IPS DF 6.9 (cell line): ENCODE measurements around the gene FIZ1.

ENCODE experiments used
- DNase-seq: peaks from one replicate; pipeline ENCODE4 v3.0.0-alpha.2; 2013; ENCODE audit warnings: low read depth, low spot score
- H3K27ac ChIP-seq: one replicate; pipeline ENCODE4 v1.5.1; 2013; ENCODE audit warnings: low read length, control low read depth
- H3K27me3 ChIP-seq: 2 replicates; pipeline ENCODE4 v1.6.1; 2013; ENCODE audit warnings: mild to moderate bottlenecking, low read length; ENCODE audit not compliant: control insufficient read depth, insufficient read depth
- H3K36me3 ChIP-seq: 2 replicates; pipeline ENCODE4 v1.6.1; 2013; ENCODE audit warnings: low read length; ENCODE audit not compliant: control insufficient read depth, insufficient read depth
- H3K4me1 ChIP-seq: 2 replicates; pipeline ENCODE4 v1.6.1; 2013; ENCODE audit warnings: low read length; ENCODE audit not compliant: control insufficient read depth, insufficient read depth
- H3K4me3 ChIP-seq: 2 replicates; pipeline ENCODE4 v1.5.1; 2013; ENCODE audit warnings: mild to moderate bottlenecking, low read length
- H3K9me3 ChIP-seq: 2 replicates; pipeline ENCODE4 v1.6.1; 2013; ENCODE audit warnings: low read length, inconsistent platforms; ENCODE audit not compliant: control insufficient read depth, insufficient read depth
- WGBS: extraction: QIAGEN DNeasy Blood & Tissue Kit; methylation state at CpG from one replicate; pipeline ENCODE4 v1.1.7; 2013; ENCODE audit warnings: mixed read lengths, missing lambda C conversion rate; ENCODE audit not compliant: insufficient read length, insufficient coverage; 5-methylcytosine and 5-hydroxymethylcytosine counted together

Gene FIZ1

GRCh38 chr19:55550321-55550650, 49.0 kb downstream of the FIZ1 start:
- Histone ChIP-seq H3K4me3 (peak overlapping the region; percentile 22; the same call in 1 of the 2 replicates), H3K36me3 (no peaks in the 10 kb centered on the region), H3K27ac (no peak overlapping the region), H3K4me1 (0 out of 2 replicates have a peak, but pooled peaks cover 2% of the 10 kb centered on the region), H3K9me3 (no peaks in the 10 kb centered on the region), H3K27me3 (no peaks in the 10 kb centered on the region)
- WGBS: no CpG with 5 or more reads among the region's 7 CpGs
- DNase-seq: no peak

GRCh38 chr19:55549500-55550320, 49.6 kb downstream of the FIZ1 start:
- H3K4me3 ChIP-seq: peak overlapping the region; percentile 22; the same call in 1 of the 2 replicates
- no peak for DNase-seq
- no CpG with 5 or more reads among the region's 36 CpGs for whole genome bisulfite sequencing
- H3K4me1 ChIP-seq: 0 out of 2 replicates have a peak, but pooled peaks cover 2% of the 10 kb centered on the region
- no peaks in the 10 kb centered on the region for H3K9me3 ChIP-seq
- H3K27me3 ChIP-seq: no peaks in the 10 kb centered on the region
- H3K27ac ChIP-seq: no peak overlapping the region
- H3K36me3 ChIP-seq: no peaks in the 10 kb centered on the region; the same call in 1 of the 2 replicates

- H3K9me3 ChIP-seq: no peaks in the 10 kb centered on the region
- no peak overlapping the region for H3K27ac ChIP-seq
- no CpG with 5 or more reads among the region's 17 CpGs for WGBS
- H3K36me3 ChIP-seq: no peaks in the 10 kb centered on the region; the same call in 1 of the 2 replicates
- DNase-seq: no peak
- H3K4me1 ChIP-seq: 0 out of 2 replicates have a peak, but pooled peaks cover 2% of the 10 kb centered on the region
- H3K4me3 ChIP-seq: no peak overlapping the region
- no peaks in the 10 kb centered on the region for H3K27me3 ChIP-seq
Observed at GRCh38 chr19:55546822-55547614, 52.3 kb downstream of the FIZ1 start.

GRCh38 chr19:55546011-55546410, 53.3 kb downstream of the FIZ1 start:
- no peaks in the 10 kb centered on the region for H3K9me3 ChIP-seq
- H3K27ac ChIP-seq: no peak overlapping the region
- no peaks in the 10 kb centered on the region; the same call in 1 of the 2 replicates for H3K36me3 ChIP-seq
- H3K27me3 ChIP-seq: no peaks in the 10 kb centered on the region
- WGBS: no CpG with 5 or more reads among the region's 11 CpGs
- no peak for DNase-seq
- no peak overlapping the region for H3K4me3 ChIP-seq
- H3K4me1 ChIP-seq: 0 out of 2 replicates have a peak, but pooled peaks cover 2% of the 10 kb centered on the region

- WGBS: no CpG with 5 or more reads among the region's 10 CpGs
- no peaks in the 10 kb centered on the region for H3K9me3 ChIP-seq
- no peaks in the 10 kb centered on the region for H3K27me3 ChIP-seq
- no peak for DNase-seq
- H3K27ac ChIP-seq: no peak within 1 kb of the TSS
- no peak within 1 kb of the TSS for H3K4me3 ChIP-seq
- 0 out of 2 replicates have a peak, but pooled peaks cover 2% of the 10 kb centered on the region for H3K4me1 ChIP-seq
- H3K36me3 ChIP-seq: no peaks in the 10 kb centered on the region; the same call in 1 of the 2 replicates
Observed at GRCh38 chr19:55545443-55545842, 53.9 kb downstream of the FIZ1 start, which contains the start of gene SBK3. SBK3 (minus strand) TSS chr19:55545543; CDS start chr19:55545543, 0 bp downstream.

- Histone ChIP-seq H3K9me3 (no peaks in the 10 kb centered on the region), H3K4me3 (no peak overlapping the region), H3K4me1 (peaks cover 2% of the 10 kb centered on the region; the same call in 1 of the 2 replicates), H3K27ac (no peak overlapping the region), H3K27me3 (no peaks in the 10 kb centered on the region), H3K36me3 (no peaks in the 10 kb centered on the region; the same call in 1 of the 2 replicates)
- no CpG with 5 or more reads among the region's 23 CpGs for WGBS
- DNase-seq: no peak
Observed at GRCh38 chr19:55544776-55545439, 54.4 kb downstream of the FIZ1 start.

GRCh38 chr19:55544014-55544413, 55.3 kb downstream of the FIZ1 start:
- Histone ChIP-seq H3K9me3 (no peaks in the 10 kb centered on the region), H3K36me3 (no peaks in the 10 kb centered on the region; the same call in 1 of the 2 replicates), H3K27me3 (no peaks in the 10 kb centered on the region), H3K4me1 (peaks cover 5% of the 10 kb centered on the region; the same call in 1 of the 2 replicates), H3K4me3 (no peak overlapping the region), H3K27ac (no peak overlapping the region)
- DNase-seq: no peak
- no CpG with 5 or more reads among the region's 15 CpGs for WGBS

- 100% methylated on average over 2 of the region's 5 CpGs for WGBS
Observed at GRCh38 chr19:55543567-55543966, 55.8 kb downstream of the FIZ1 start.

GRCh38 chr19:55542292-55542855, 56.9 kb downstream of the FIZ1 start:
- Histone ChIP-seq H3K4me1 (peaks cover 6% of the 10 kb centered on the region), H3K27ac (no peak overlapping the region), H3K36me3 (no peaks in the 10 kb centered on the region; the same call in 1 of the 2 replicates), H3K9me3 (no peaks in the 10 kb centered on the region), H3K27me3 (no peaks in the 10 kb centered on the region), H3K4me3 (no peak overlapping the region)
- WGBS: 100% methylated on average over 7 of the region's 7 CpGs
- no peak for DNase-seq

More at GRCh38 chr19:55543567-55543966, 55.8 kb downstream of the FIZ1 start:
- Histone ChIP-seq H3K27me3 (no peaks in the 10 kb centered on the region), H3K9me3 (no peaks in the 10 kb centered on the region), H3K36me3 (no peaks in the 10 kb centered on the region; the same call in 1 of the 2 replicates), H3K27ac (no peak overlapping the region), H3K4me3 (no peak overlapping the region), H3K4me1 (peaks cover 5% of the 10 kb centered on the region; the same call in 1 of the 2 replicates)
- no peak for DNase-seq
